Measurements from ENCODE around the gene PCDHA5. TPM values are rescaled to one million over a fixed set of nuclear protein-coding genes. Genes with fewer than 3 reads are reported as not detected.
A peak's percentile ranks its signal among the peaks of the same experiment; 100 is the strongest.

Gene PCDHA5
- total RNA-seq, 3 donors from 2014 or later, result 0.16 to 1.2 (median 0.66) TPM

DNA sequence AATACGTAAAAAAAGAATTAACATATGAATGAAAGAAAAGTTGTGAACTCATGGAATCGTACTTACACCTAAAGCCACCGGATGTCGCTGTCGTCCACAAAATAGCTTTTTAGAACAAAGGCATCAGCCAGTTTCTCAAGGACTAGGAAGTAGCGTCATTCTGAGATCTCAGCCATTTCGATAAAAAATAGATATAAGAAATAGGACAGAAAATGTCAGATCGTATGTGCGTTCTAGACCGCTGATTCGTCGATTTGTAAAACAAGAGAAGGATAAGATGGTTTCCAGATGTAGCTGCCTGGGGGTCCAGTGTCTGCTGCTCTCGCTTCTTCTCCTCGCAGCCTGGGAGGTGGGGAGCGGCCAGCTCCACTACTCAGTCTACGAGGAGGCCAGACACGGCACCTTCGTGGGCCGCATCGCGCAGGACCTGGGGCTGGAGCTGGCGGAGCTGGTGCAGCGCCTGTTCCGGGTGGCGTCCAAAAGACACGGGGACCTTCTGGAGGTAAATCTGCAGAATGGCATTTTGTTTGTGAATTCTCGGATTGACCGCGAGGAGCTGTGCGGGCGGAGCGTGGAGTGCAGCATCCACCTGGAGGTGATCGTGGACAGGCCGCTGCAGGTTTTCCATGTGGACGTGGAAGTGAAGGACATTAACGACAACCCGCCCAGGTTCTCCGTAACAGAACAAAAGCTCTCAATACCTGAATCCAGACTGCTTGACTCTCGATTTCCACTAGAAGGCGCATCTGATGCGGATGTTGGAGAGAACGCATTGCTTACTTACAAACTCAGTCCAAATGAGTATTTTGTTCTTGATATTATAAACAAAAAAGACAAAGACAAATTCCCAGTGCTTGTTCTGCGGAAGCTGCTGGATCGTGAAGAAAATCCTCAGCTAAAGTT lies 34.6 kb downstream of the PCDHA5 start, which contains the start of gene PCDHA10:
PCDHA10 (plus strand) TSS at position 126 of the 903 bp plus-strand sequence; CDS start at position 278, 152 bp downstream.
- no peaks in the 10 kb centered on the region for H3K36me3 ChIP-seq
- H3K27me3 ChIP-seq, result peaks cover 0 to 3% of the 10 kb centered on the region in 2 donors
- peak within 1 kb of the TSS in 2 of 3 donors; percentile 49 to 61 for H3K4me3 ChIP-seq
- TF ChIP-seq POLR2A (IDR thresholded peaks at IDR 0.05), result no peak
- TF ChIP-seq, protein P1, sequence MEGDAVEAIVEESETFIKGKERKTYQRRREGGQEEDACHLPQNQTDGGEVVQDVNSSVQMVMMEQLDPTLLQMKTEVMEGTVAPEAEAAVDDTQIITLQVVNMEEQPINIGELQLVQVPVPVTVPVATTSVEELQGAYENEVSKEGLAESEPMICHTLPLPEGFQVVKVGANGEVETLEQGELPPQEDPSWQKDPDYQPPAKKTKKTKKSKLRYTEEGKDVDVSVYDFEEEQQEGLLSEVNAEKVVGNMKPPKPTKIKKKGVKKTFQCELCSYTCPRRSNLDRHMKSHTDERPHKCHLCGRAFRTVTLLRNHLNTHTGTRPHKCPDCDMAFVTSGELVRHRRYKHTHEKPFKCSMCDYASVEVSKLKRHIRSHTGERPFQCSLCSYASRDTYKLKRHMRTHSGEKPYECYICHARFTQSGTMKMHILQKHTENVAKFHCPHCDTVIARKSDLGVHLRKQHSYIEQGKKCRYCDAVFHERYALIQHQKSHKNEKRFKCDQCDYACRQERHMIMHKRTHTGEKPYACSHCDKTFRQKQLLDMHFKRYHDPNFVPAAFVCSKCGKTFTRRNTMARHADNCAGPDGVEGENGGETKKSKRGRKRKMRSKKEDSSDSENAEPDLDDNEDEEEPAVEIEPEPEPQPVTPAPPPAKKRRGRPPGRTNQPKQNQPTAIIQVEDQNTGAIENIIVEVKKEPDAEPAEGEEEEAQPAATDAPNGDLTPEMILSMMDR (IDR thresholded peaks at IDR 0.05), result peak in 1 of 3 donors; percentile 38
- H3K4me1 ChIP-seq, result no peaks in the 10 kb centered on the region
- intact Hi-C loops (cut with DNase I; ENCODE audit: low total_unique reads), result no loop called here
- H3K9me3 ChIP-seq, result peaks cover 29 to 50% of the 10 kb centered on the region in 2 donors
- peak within 1 kb of the TSS in 1 of 2 donors; percentile 63 for H3K27ac ChIP-seq
- no peak for DNase-seq (ENCODE audit: low spot score in 2 of 2)

DNA sequence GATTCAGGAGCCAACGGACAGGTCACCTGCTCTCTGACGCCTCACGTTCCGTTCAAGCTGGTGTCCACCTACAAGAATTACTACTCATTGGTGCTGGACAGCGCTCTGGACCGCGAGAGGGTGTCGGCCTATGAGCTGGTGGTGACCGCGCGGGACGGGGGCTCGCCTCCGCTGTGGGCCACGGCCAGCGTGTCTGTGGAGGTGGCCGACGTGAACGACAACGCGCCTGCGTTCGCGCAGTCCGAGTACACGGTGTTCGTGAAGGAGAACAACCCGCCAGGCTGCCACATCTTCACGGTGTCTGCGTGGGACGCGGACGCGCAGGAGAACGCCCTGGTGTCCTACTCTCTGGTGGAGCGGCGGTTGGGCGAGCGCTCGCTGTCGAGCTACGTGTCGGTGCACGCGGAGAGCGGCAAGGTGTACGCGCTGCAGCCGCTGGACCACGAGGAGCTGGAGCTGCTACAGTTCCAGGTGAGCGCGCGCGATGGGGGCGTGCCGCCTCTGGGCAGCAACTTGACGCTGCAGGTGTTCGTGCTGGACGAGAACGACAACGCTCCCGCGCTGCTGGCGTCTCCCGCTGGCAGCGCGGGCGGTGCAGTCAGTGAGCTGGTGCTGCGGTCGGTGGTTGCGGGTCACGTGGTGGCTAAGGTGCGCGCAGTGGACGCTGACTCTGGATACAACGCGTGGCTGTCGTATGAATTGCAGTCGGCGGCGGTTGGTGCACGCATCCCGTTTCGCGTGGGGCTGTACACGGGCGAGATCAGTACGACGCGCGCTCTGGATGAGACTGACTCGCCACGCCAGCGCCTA lies 36.0 kb downstream of the PCDHA5 start:
- TF ChIP-seq, protein P1 (IDR thresholded peaks at IDR 0.05), result no peak
- TF ChIP-seq POLR2AphosphoS5 (IDR thresholded peaks at IDR 0.05), result no peak
- no peak for TF ChIP-seq POLR2A (IDR thresholded peaks at IDR 0.05)
- H3K4me1 ChIP-seq, result no peaks in the 10 kb centered on the region
- H3K36me3 ChIP-seq, result no peaks in the 10 kb centered on the region
- no peak for DNase-seq (ENCODE audit: low spot score in 2 of 2)
- intact Hi-C loops (cut with DNase I; ENCODE audit: low total_unique reads), result no loop called here
- peaks cover 40 to 62% of the 10 kb centered on the region in 2 donors for H3K9me3 ChIP-seq
- H3K4me3 ChIP-seq, result no peak overlapping the region
- H3K27ac ChIP-seq, result no peak overlapping the region
- H3K27me3 ChIP-seq, result peaks cover 0 to 3% of the 10 kb centered on the region in 2 donors

DNA sequence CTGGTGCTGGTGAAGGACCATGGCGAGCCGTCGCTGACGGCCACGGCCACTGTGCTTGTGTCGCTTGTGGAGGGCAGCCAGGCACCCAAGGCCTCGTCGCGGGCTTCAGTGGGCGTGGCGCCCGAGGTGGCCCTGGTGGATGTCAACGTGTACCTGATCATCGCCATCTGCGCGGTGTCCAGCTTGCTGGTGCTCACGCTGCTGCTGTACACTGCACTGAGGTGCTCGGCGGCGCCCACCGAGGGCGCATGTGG lies 36.5 kb downstream of the PCDHA5 start:
- peaks cover 45 to 67% of the 10 kb centered on the region in 2 donors for H3K9me3 ChIP-seq
- H3K27ac ChIP-seq, result no peak overlapping the region
- H3K27me3 ChIP-seq, result peaks cover 0 to 3% of the 10 kb centered on the region in 2 donors
- no peak for DNase-seq (ENCODE audit: low spot score in 2 of 2)
- TF ChIP-seq POLR2A (IDR thresholded peaks at IDR 0.05), result no peak
- TF ChIP-seq, protein P1 (IDR thresholded peaks at IDR 0.05), result no peak
- no peak for TF ChIP-seq POLR2AphosphoS5 (IDR thresholded peaks at IDR 0.05)
- intact Hi-C loops (cut with DNase I; ENCODE audit: low total_unique reads), result no loop called here
- H3K4me1 ChIP-seq, result no peaks in the 10 kb centered on the region
- no peak overlapping the region for H3K4me3 ChIP-seq
- no peaks in the 10 kb centered on the region for H3K36me3 ChIP-seq

DNA sequence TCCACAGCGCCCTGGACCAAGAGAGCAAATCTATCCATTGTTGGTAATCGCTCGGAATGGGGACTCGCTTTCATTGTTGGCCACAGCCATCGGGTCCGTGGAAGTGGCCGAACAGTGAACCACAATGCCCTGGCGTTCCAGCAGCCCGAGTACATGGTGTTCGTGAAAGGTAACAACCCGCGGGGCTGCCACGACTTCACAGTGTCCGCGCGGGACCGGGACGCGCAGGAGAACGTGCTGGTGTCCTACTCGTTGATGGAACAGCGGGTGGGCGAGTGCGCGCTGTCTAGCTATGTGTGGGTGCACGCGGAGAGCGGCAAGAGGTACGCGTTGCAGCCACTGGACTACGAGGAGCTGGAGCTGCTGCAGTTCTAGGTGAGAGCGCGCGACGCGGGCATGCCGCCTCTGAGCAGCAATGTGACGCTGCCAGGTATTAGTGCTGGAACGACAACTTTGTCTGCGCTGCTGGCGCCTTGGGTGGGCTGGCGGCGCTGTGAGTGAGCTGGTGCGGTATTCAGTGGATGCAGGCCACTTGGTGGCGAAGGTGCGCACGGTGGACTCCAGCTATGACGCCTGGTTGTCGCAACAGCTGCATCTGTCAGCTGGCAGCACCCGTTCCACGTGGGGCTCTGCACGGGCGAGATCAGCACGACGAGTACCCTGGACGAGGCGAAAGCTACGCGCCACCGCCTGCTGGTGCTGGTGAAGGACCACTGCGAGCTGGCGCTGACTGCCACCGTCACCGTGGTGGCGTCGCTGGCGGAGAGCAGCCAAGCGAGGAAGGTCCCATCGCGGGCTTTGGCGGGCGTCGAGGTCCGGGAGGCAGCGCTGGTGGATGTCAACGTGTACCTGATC lies 41.3 kb downstream of the PCDHA5 start:
- intact Hi-C loops (cut with DNase I; ENCODE audit: low total_unique reads), result no loop called here
- H3K9me3 ChIP-seq, result peaks cover 27 to 57% of the 10 kb centered on the region in 2 donors
- no peak for TF ChIP-seq POLR2AphosphoS5 (IDR thresholded peaks at IDR 0.05)
- no peak overlapping the region for H3K27ac ChIP-seq
- no peak for DNase-seq (ENCODE audit: low spot score in 2 of 2)
- no peaks in the 10 kb centered on the region for H3K36me3 ChIP-seq
- H3K4me1 ChIP-seq, result no peaks in the 10 kb centered on the region
- peaks cover 0 to 3% of the 10 kb centered on the region in 2 donors for H3K27me3 ChIP-seq
- no peak overlapping the region for H3K4me3 ChIP-seq

All from breast epithelium (tissue), 4 donors.